T-helper 2 cell treated with Interferon-gamma antibody and Interleukin-4, amounts not matched to agents 100 ng/mL and 5 ng/mL, for 36 hours (primary cell): ENCODE data around the gene MPV17L2. TPM values are rescaled to one million over a fixed set of nuclear protein-coding genes. Genes with fewer than 3 reads are reported as not detected.
"Not testable (repeated sequence)": the region's sequence is repeated elsewhere in the genome, so short reads cannot be mapped to it uniquely, and the experiment has no call there.

Experiments
- intact Hi-C: fragments of 100-400 bp; cut with micrococcal nuclease; formaldehyde crosslinking; loops from one replicate; pipeline ENCODE4 v1.15.1; 2023
- total RNA-seq: library from RNA; stranded (reverse); gene quantifications from 2 replicates; pipeline ENCODE4 v1.2.3, GENCODE V29; 2022

The MPV17L2 gene
- total RNA-seq, 1 donor from 2014 or later, result 9.6 TPM

DNA sequence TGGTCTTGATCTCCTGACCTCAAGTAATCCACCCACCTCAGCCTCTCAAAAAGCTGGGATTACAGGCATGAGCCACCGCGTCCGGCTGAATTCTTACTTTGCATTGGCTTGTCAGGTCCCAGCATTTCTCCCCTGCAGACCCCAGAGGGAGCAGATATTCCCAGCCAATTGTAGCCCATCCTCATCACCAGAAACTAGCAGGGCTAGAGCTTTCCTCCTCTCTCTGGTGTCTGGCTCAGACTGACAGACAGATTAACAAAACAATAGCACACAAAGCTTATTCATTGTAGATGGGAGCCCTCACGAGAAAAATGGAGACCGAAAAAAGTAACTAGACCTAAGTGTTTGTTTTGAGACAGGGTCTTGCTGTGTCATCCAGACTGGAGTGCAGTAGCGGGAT, 7.5 kb upstream of the MPV17L2 start:
- intact Hi-C loops, result no loop called here

DNA sequence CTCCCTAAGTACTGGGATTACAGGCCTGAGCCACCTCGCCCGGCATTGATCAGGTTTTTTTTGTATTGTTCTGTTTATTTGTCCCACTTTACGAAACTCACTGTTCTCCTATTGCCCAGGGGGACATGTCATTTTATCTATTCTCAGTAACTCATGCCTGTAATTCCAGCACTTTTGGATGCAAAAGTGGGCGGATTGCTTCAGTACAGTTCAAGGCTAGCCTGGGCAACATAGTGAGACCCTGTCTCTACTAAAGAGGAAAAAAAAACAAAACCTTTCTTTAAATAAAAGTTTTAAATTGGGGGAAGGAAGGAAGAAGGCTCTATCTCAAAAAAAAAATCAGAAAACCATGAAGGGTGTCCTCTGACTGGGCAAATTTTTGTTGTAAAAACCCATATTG, 2.7 kb upstream of the MPV17L2 start:
- intact Hi-C loops, result loop anchor here (5.0 kb wide), 1 partner anchor 183 kb away; the partner anchor contains the start of gene ARRDC2

DNA sequence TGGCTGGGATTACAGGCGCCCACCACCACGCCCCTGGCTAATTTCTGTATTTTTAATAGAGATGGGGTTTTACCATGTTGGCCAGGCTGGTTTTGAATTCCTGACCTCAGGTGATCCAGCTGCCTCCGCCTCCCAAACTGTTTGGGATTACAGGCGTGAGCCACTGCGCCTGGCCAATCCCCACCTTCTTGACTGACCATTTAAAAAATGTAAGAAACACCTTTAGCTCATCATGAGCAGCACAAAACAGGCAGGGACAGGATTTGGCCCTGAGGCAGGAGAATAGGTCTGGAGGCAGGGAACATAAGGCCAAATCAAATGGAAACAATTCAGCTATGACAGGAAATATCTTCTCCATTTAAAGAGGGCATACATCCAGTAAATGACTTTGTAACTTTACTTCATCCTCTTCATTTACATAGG, 1.4 kb upstream of the MPV17L2 start:
- intact Hi-C loops, result loop anchor here (1.0 to 5.0 kb wide), 5 partner anchors 13 to 184 kb away; partner anchors contain the start of genes ARRDC2, LSM4 and RAB3A

DNA sequence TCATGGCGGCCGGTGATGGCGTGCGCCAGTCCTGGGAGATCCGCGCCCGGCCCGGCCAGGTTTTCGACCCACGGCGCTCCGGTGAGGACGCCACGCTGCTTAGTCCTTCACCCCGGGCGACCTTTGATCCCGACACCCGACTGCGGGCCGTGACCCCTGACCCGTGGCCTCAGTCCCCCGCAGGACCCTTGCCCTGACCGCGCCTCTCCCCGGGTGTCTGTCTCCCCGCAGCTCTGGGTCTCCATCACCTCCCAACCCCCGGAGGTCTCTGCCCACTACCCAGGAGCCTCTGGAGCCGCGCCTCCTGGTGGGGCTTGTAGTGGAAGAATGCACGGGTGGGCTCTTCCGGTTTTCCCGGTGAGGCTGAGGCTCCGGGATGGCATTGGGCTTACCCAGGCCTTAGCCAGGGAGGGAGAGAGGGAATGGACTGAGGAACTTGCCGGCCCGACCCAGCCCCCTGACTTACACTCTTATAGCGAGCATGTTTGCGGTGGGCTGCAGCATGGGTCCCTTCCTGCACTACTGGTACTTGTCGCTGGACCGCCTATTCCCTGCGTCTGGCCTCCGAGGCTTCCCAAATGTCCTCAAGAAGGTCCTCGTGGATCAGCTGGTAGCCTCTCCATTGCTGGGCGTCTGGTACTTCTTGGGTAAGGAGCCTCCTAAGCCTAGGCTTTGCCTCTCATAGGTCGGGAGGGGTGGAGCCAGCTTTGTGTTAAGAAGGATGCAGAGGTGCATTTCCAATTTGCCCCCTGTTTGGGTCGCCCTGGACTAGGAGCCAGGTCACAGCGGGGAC, 566 bp downstream of the MPV17L2 start:
- intact Hi-C loops, result loop anchor here (2.0 to 5.0 kb wide), 2 partner anchors 75 to 186 kb away; partner anchors contain the start of gene ARRDC2

DNA sequence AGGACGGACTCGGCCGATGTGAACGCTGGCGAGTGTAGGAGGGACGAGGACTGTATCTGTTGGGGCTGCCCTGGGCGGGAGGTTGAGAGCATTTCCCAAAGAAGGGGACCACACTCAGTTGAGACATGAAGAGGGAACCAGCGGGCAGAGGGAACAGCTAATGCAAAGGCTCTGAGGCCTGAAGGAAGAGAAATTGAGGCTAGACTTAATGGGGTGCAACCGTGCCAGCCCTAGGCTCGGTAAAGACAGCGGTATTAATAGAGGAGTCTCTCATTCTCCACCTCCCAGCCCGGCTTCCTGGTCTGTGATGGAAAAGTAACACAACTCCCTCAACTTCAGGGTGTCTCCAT, 1.1 kb downstream of the MPV17L2 start:
- intact Hi-C loops, result loop anchor here (5.0 kb wide), 1 partner anchor 187 kb away; the partner anchor contains the start of gene ARRDC2

DNA sequence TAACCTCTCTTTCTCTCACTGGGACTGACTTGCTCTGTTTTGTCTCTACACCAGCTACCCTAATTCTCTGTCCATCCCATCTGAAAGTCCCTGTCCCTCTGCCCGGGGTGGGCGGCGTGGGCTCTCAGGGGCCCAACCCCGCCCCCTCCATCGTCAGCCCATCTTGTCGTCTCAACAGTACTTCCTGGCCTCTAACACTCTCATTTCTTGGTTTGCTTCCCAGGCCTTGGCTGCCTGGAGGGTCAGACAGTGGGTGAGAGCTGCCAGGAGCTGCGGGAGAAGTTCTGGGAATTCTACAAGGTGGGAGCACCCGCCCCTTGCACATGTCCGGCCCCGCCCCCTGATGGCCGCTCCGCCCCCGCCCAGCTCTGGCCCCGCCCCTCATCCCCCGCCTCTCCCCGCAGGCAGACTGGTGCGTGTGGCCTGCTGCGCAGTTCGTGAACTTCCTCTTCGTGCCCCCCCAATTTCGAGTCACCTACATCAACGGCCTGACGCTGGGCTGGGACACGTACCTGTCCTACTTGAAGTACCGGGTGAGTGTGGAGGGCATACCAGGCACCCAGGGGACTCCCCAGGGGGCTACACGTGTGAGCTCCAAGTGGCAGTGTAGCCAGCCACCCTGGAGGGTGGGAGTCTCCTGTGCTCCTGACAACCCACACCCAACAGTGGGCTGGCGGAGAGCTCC, 1.7 kb downstream of the MPV17L2 start:
- intact Hi-C loops, result loop anchor here (5.0 kb wide), 1 partner anchor 187 kb away; the partner anchor contains the start of gene ARRDC2

DNA sequence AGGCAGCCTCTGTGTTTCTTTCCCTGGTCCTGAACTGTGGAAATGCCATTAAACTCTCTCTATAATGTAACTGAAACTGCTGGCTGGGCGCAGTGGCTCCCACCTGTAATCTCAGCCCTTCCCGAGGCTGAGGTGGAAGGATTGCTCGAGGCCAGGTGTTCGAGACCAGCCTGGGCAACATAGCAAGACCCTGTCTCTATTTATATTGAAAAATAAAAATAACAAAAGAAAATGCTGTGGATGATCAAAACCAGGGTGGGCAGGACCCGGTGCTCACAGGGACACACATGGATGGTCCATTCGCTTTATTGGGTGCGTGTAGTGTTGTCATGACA, 3.5 kb downstream of the MPV17L2 start:
- intact Hi-C loops, result no loop called here

DNA sequence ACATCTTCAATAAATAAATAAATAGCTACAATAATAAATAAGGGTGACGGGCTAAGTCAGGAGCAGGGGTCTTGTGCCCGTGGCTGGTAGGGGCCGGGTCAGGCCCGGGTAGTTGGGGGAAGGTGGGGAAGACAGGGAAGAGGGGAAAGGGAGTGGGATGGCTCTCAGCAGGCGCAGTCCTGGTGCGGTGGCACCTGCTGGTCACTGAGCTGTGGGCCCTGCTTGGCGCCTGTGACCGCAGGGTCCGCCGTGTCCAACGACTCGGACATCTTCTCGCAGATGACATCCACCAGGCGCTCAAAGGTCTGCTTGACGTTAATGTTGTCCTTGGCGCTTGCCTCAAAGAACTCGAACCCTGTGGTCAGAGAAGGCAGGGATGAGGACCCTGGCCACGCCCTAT, 4.3 kb downstream of the MPV17L2 start:
- intact Hi-C loops, result no loop called here

DNA sequence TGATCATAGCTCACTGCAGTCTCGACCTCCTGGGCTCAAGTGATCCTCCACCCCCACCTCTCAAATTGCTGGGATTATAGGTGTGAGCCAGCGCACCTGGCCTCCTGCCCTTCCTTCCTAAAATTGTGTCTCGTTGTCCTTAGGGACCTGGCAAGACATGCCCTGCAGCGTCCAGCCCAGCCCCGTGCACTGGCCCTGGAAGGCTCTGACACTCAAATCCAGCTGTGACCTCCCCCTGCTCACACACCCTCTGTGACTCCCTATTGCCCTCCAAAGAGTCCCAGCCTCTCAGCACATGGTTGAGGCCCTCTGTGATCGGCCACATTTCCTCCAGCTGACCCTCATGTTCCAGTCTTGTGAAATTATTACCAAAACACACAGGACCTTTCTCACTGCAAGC, 4.9 kb downstream of the MPV17L2 start:
- intact Hi-C loops, result no loop called here

DNA sequence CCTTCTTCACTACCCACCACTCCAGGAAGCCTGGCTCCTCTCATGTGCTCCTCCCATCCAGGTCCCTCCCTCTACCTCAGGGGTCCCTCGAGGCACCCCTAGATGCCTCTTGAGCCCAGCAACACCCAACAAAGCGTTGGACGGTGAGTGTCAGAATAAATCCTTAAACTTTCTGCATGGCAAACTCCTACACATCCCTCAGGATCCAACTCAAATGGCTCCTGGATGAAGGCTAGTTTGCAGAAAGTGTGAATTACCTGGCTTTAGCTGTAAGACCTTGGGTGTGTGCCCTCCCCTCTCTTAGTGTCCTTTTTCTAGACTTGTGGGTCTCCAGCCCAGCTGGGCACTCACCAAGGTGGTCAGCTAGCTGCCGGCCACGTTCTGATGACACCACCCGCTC, 5.4 kb downstream of the MPV17L2 start:
- intact Hi-C loops, result no loop called here

DNA sequence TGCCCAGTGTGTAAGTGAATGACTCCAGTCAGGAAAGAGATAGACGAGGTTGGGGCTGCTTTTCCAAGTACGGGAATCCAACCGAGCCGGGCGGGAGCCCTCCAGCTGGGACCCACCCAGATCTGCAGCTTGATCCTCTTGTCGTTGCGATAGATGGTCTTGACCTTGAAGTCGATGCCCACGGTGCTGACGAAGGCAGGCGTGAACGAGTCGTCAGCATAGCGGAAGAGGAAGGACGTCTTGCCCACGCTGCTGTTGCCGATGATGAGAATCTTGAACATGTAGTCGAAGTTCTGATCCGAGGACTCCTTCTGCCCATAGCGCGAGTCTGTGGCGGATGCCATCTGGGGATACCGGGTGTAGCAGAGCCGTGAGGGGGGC, 9.4 kb downstream of the MPV17L2 start:
- intact Hi-C loops, result loop anchor here (5.0 kb wide), 1 partner anchor 215 kb away; the partner anchor contains the start of gene SSBP4

DNA sequence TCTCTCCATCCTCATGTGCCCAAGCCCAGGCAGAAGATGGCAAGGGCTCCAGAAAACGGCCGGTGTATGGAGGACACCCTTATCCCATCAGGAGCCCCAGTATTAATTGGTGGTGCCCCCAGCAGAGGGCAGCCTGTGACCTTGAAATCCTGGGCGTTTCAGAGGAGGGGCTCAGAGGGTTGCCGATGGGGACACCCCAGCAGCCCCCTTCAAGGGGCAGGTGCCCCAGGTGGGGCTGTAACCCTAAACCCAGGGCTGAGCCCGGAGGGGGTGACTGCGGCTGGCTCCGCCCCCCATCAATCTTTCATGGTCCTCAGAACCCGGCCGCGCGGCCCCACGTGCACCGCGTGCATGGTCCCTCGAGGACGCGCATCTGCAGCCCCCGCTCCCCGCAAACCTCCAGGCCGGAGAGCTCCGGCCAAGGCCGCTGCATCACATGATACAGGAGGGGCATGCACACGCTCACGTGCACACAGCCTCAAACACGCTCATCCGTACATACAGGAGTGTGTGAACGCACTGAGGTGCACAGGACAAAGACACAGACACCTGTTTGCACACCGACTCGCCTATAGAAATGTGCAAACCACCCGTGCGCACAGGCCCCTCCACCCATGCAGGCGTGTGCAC, 9.9 kb downstream of the MPV17L2 start:
- intact Hi-C loops, result loop anchor here (5.0 kb wide), 1 partner anchor 214 kb away; the partner anchor contains the start of gene SSBP4

DNA sequence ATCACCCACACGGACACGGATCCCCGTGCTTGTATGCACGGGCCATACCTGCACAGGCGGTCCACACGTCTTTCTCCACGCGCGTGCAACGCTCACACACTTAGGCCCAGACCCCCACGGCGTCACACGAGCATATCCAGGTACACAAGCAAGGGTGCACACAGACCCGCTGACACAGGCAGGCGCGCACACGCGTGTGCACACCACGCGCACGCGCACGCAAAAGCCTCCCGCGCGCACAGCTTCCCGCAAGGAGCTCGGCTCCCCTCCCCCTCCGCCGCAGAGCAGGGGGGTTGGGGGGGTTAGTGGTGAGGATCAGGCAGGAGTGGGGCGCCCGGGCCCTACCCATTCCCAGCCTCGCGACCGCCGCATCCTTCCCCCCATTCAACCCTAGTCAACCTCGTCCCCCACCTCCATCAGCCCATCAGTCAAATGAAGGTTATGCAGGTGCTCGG, 10.4 kb downstream of the MPV17L2 start:
- intact Hi-C loops, result loop anchor here (5.0 kb wide), 1 partner anchor 214 kb away; the partner anchor contains the start of gene SSBP4

DNA sequence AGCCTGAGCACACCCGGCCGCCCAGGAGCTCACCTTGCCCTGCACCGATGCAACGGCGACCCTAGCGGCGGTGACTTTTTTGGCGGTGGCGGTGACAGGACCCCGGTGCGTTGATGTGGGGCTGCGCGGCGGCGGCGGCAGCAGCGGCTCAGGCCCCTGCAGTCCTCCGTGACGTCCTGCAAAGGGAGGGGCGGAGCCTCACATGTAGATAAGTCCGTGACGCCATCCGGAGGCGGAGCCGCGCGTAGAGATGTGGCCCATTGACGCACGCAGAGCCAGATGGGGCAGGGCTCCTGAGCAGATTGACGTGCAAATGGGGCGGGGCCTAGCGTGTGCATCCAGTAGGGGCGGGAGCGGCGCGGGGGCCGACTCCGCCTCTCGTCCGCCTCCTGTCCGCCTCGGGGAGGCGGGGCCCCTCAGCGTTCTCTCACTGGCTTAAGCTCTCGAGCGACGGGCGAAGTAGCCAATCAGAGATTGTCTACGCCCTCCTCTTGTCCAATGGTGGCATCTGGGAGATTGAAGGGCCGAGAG, 10.9 kb downstream of the MPV17L2 start, which contains the start of gene RAB3A:
RAB3A (minus strand) TSS at position 180 of the 531 bp plus-strand sequence. CDS start 1,302 bp downstream, outside the sequence.
- intact Hi-C loops, result loop anchor here (1.0 to 5.0 kb wide), 2 partner anchors 12 to 213 kb away; partner anchors contain the start of gene SSBP4

DNA sequence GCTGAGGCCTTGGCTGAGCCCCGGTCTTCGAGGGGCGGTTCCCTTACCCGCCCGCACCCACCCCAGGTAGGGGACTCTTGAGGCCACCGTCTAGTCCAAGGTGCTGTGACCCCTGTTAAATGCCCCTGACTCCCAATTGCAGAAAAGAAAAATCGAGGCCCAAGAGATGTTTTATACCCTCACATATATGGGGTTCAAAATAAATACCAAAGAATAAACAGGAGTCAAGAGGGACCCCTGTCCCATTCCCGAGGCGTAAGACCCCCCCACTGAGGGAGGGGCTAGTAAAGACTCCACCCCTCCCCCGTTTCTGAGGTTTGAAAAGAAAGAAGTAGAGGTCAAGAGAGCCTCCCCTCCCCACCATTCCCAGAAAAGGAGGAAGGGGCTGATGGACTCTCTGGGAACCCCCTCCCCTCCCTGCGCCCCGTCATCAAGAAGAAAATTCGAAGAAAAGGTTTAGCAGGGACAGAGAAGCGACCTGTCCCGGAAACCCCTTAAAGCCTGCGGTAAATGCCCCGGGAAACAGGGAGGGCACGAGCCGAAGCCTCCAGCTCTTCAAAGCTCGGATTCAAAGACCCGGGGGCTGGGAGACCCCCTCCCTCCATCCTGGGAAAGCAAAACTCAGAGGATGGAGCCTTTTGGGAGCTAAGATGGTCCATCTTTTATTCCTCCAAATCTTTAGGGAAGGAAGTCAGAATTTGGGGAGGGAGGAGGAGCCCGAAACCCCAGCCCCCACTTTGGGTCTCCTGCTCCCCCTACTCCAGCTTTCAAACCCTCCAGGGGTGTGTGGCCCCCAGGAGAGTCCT, 11.6 kb downstream of the MPV17L2 start:
- intact Hi-C loops, result loop anchor here (1.0 to 5.0 kb wide), 2 partner anchors 12 to 213 kb away; partner anchors contain the start of gene SSBP4

DNA sequence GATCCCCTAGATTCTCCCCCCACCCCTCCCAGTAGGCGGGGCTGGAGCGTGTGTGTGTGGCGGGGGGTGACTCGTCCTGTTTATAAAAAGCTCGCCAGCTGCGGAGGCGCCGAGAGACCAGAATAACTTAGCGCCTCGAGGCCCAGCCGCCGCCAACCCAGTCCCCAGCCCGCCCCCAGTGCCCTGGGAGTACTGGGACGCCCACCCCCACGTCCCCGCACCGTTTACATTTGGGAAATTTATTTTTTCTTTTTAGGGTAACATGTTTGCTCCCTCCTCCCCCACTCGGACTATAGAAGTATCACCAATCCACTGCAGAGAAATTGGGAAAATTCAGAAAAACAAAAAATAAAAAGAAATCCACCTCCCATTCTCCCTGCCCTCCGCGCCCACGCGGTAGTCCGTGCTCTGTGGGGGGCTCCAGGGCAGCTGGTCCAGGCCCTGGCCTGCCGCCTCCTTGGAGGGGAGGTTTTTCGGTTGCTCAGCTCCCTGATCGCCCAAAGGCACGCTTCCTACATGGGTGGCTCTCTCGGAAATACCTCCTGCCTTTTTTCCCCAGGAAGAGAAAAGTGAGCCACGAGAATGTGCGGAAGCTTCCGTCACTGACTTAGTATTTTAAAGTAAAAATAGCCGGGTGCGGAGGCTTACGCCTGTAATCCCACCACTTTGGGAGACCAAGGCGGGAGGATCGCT, 12.3 kb downstream of the MPV17L2 start:
- intact Hi-C loops, result no loop called here

DNA sequence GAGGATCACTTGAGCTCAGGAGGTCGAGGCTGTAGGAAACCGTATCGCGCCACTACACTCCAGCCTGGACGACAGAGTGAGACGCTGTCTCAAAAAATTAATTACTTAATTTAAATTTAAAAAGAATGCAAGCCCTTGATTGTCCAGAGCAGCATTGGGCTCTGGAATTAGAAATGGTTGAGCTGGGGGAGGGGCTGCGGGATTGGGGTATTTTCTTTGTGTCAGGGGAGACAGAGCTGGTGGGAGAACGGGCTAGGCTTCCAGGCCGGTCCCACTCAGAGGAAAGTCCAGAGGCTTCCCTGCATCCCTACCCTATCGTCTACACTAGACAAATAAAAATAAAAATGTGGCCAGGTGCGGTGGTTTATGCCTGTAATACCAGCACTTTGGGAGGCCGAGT, 13.0 kb downstream of the MPV17L2 start:
- intact Hi-C loops, result no loop called here

DNA sequence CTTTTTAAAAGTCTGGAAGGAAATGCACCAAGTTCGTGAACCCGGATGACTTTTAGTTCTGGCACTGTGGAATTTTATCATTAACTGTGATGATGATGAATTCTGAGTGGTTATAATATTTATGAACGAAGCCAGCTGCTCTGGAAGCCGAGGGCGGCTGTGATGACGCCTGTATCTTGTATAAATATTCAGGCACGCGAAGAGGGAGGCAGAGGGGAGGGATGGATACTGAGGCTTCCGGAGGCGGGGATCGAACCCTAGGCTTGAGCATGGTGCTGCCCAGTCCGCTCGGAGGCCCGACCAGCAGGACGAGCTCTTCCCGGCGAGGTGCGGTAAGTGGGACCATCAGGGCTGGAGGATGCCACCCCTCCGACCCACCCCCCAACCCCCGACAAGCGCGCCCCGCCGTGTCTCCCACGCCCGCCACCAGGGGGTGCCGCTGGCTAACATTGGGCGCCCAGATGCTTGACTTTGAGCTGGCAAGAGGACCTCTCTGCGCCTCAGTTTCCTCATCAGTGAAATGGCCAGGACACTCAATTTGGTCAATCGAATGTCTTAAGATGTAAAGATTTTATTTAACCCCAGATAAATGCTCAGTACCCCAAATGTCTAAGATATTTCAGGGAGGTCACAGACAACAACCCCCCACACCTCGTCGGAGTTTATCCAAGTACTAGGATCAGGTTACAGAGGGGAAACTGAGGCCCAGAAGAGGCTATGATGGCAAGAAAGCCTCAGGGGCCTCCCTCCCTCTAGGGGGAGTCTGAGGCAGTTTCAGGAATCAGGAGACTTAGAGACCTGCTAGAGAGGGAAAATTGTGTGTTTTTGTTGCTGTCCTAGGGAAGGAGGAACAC, 15.3 kb downstream of the MPV17L2 start:
- intact Hi-C loops, result loop anchor here (1.0 kb wide), 1 partner anchor 44 kb away; no protein-coding TSS in a partner anchor

DNA sequence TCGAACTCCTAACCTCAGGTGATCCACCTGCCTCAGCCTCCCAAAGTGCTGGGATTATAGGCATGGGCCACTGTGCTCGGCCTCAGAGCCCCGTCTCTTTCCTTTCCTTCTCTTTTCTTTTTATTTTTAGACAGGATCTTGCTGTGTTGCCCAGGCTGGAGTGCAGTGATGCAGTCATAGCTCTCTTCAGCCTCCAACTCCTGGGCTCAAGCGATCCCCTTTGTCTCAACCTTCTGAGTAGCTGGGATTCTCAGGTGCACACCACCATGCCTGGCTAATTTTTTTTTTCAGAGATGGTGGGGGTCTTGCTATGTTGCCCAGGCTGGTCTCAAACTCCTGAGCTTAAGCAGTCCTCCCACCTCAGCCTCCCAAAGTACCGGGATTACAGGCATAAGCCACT, 16.9 kb downstream of the MPV17L2 start:
- intact Hi-C loops, result not testable (repeated sequence)
